H1 (cell line): ENCODE data around the gene ERP29. TPM values are rescaled to one million over a fixed set of nuclear protein-coding genes. Genes with fewer than 3 reads are reported as not detected.

ENCODE experiments used
- CBX5 ChIP-seq: fragments of 300-800, 300-1000 bp; sonication (generic); IDR thresholded peaks from 2 replicates; pipeline ENCODE4 v1.7.1; 2016; ENCODE audit warnings: antibody characterized with exemption, low read length, low read depth
- CHD7 ChIP-seq: fragments of 300-600 bp; sonication (generic); IDR thresholded peaks from 2 replicates; pipeline ENCODE4 v1.7.1; 2012; ENCODE audit warnings: low read length, moderate library complexity, mild to moderate bottlenecking, inconsistent platforms; ENCODE audit not compliant: insufficient replicate concordance
- CREB1 ChIP-seq: IDR thresholded peaks from 2 replicates; pipeline ENCODE4 v1.6.1; 2012; ENCODE audit warnings: inconsistent platforms
- KDM4A ChIP-seq: IDR thresholded peaks from one replicate; pipeline ENCODE4 v1.7.1; 2012; ENCODE audit warnings: low read depth, mild to moderate bottlenecking, moderate library complexity, low read length, inconsistent platforms; ENCODE audit not compliant: severe bottlenecking
- NANOG ChIP-seq: IDR thresholded peaks from 2 replicates; pipeline ENCODE4 v1.6.1; 2011; ENCODE audit warnings: low read length, low read depth, mild to moderate bottlenecking, inconsistent platforms; ENCODE audit not compliant: insufficient read depth, poor library complexity, severe bottlenecking
- RAD21 ChIP-seq, 2 experiments: IDR thresholded peaks in 1 of 2; conservative IDR thresholded peaks in 1 of 2; 2 replicates each; pipeline ENCODE4 v1.6.1; 2011; ENCODE audit warnings: low read depth in 2 of 2, low read length in 2 of 2, improper control_type of control experiment in 1 of 2, inconsistent platforms in 1 of 2, mild to moderate bottlenecking in 1 of 2, moderate library complexity in 1 of 2
- RXRA ChIP-seq: IDR thresholded peaks from 2 replicates; pipeline ENCODE4 v1.6.1; 2011; ENCODE audit warnings: low read depth, mild to moderate bottlenecking, low read length, moderate library complexity; ENCODE audit not compliant: insufficient read depth
- SAP30 ChIP-seq: fragments of 300-600 bp; sonication (generic); IDR thresholded peaks from 2 replicates; pipeline ENCODE4 v1.7.1; 2012; ENCODE audit warnings: low read length, moderate library complexity, mild to moderate bottlenecking, inconsistent platforms; ENCODE audit not compliant: insufficient read depth, insufficient replicate concordance
- TEAD4 ChIP-seq: IDR thresholded peaks from 2 replicates; pipeline ENCODE4 v1.6.1; 2012; ENCODE audit warnings: low read depth, low read length, inconsistent platforms, mixed read lengths
- polyA plus RNA-seq, 7 experiments: library from polyadenylated mRNA; depleted of rRNA in 3 of 7; stranded (reverse) in 5 of 7; unstranded in 2 of 7; fragments of >200 nt in 5 of 7; fragments of 200-250 nt in 2 of 7; gene quantifications; 1 replicate in 5 of 7; 2 replicates in 1 of 7; 4 replicates in 1 of 7; pipeline versions ENCODE4 v1.2.1 to v1.2.3, GENCODE V29; 2011 to 2013; ENCODE audit warnings: missing spikeins in 2 of 7, mixed read lengths in 2 of 7
- total RNA-seq: library from RNA; stranded (reverse); fragmentation: NEBNext Ultra II Directional; extraction: Animal tissue kit (Norgen Biotek cat#: 25700); gene quantifications from 2 replicates; pipeline ENCODE4 v1.2.1, GENCODE V29; 2021

ERP29 gene
- total and polyA plus RNA-seq, 2 of the 8 experiments (the other 6 are each of a cell fraction or from before 2014, with no cell fraction given) = 88.7 to 171 TPM

DNA sequence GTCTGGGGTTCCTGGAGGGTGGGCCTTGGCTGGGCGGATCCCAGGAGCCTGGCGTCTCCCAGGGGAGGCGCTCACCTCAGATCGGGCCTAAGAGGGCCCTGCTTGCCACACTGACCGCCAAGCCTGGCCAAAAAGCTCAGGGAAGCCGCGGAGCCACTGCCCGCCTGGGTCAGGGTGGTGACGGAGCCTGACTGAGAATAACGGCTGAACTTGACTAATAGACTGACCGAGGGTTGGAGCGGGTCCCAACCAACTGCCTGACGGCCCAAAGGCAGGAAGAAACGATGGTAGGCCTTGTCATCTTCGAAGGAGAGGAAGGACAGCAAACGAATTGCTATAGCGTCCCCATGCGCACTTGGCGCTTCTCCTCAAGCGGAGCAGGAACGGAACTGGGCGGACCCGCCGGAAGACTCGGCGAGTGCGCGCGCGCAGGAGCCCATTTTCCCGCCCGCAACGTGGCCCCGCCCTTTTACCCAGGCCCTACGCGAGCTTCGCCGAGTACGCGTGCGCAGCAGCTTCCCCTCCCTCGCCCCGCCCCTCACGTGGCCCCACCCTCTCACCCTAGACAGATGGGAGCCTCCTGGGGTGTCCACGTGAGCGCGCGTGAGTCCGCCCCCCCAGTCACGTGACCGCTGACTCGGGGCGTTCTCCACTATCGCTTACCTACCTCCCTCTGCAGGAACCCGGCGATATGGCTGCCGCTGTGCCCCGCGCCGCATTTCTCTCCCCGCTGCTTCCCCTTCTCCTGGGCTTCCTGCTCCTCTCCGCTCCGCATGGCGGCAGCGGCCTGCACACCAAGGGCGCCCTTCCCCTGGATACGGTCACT is at the start of gene ERP29, which contains the start of gene TMEM116 (continued):
- no peak for TF ChIP-seq TEAD4
- TF ChIP-seq CREB1 = peak; percentile 48; the same call in 1 of the 2 replicates
- TF ChIP-seq CHD7 = no peak
- no peak for TF ChIP-seq KDM4A
- no peak for TF ChIP-seq CBX5
- peak; percentile 45 to 54; a peak in 3 of 4 replicates for TF ChIP-seq RAD21 (IDR thresholded peaks at IDR 0.05 in 1 of 2, conservative IDR thresholded peaks at IDR 0.05 in 1 of 2; ENCODE audit: low read depth in 2 of 2, low read length in 2 of 2)
- no peak for TF ChIP-seq NANOG
- TF ChIP-seq SAP30 = no peak
- no peak for TF ChIP-seq RXRA
